Measurements from ENCODE around the gene SLC15A5.

DNA sequence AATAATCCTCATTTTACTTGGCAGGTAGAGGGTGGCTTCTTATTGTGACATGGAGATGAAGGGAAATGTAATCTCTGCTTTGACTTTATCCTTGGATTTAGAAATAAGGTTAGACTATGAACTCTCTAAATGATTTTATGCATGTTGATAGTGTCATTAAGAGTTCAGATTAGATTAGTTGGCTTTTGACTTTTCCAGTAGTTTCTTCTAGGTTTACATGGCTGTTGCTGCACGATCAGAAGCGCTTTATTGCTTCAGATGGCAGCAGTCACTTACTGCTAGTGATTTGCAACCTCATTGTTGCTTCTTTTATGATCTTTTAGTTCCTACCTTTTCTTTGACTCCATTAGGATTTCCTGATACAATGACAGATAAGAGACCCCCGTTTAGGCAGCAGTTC is 32.3 kb downstream of the SLC15A5 start:
- TF ChIP-seq, protein P1, sequence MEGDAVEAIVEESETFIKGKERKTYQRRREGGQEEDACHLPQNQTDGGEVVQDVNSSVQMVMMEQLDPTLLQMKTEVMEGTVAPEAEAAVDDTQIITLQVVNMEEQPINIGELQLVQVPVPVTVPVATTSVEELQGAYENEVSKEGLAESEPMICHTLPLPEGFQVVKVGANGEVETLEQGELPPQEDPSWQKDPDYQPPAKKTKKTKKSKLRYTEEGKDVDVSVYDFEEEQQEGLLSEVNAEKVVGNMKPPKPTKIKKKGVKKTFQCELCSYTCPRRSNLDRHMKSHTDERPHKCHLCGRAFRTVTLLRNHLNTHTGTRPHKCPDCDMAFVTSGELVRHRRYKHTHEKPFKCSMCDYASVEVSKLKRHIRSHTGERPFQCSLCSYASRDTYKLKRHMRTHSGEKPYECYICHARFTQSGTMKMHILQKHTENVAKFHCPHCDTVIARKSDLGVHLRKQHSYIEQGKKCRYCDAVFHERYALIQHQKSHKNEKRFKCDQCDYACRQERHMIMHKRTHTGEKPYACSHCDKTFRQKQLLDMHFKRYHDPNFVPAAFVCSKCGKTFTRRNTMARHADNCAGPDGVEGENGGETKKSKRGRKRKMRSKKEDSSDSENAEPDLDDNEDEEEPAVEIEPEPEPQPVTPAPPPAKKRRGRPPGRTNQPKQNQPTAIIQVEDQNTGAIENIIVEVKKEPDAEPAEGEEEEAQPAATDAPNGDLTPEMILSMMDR (IDR thresholded peaks at IDR 0.05; ENCODE audit: insufficient read depth, low read length, poor library complexity, severe bottlenecking) = no peak
- no peak for TF ChIP-seq EZH2phosphoT487 (conservative IDR thresholded peaks at IDR 0.05; ENCODE audit: low read length)
